Smooth muscle cell of the brain vasculature (primary cell): ENCODE measurements around the gene TNFAIP6.

Experiments used
- DNase-seq: peaks from one replicate; pipeline ENCODE4 v3.0.0-alpha.2; 2012; ENCODE audit warnings: low read depth, low spot score

TNFAIP6 gene

GRCh38 chr2:151359768-151360461, 2.5 kb downstream of the TNFAIP6 start:
- DNase-seq: no peak

DNA sequence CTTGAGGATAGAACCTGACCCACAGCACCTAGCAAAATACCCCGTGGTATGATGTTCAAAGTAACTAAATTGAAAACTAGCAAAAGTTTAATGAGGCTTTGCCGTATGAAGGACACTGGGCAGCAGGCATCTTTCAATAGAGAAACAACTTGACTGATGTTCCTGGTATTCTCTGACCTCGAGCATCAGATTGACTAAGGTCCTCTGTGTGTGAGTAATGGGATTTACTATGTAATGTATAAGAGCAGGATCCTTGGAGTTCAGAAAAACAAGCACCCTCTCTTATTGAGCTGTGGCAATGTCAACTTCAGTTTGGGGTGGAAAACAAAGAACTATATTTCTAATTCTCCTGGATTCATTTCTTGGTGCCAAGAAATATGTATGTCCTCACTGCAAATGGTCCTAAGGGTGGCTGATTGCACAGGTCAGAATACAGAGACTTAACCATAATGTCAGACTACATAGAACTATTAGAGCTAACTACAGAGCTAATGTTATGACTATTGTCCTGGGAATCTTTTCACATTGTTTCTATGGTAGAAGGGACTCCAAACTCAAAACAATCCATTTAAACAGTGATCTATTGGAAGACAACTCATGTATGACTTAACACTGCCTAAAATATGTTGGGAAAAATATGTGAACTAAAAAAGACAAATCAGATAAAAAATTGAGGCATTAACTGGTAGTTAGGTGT, 4.4 kb downstream of the TNFAIP6 start:
- DNase-seq: no peak

DNA sequence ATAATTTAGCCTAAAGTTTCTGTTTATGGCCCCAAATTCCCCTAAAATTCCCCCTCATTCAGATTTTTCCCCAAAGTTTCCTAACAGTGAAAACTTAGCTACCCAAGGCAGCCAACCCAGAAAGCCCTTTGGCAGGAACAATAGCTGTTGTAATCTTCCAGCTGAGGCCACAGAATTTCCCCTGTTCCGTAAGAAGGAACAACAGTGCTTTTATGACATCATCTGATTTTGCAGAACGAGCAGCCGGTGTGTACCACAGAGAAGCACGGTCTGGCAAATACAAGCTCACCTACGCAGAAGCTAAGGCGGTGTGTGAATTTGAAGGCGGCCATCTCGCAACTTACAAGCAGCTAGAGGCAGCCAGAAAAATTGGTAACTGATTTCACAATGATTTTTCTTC, 6.3 kb downstream of the TNFAIP6 start:
- no peak for DNase-seq

DNA sequence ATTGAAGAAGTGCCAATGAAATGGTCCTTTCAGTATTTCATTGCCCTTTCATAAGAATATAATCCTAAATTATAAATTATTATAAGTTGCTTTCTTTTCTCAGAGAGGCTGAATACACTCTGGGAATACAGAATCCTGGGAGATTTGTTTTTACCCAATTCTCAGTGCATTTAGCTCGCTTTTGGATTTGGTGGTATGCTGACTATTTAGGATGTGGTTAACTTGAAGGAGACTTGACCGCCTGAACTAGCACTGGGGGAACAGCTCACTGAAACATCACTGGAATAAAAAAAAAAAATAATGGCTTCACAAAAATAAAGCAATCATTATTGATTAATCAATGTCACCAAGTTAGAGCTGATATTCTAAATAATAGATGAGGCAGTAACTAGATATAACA, 10.2 kb downstream of the TNFAIP6 start:
- DNase-seq: no peak

- no peak for DNase-seq
Measured at GRCh38 chr2:151374436-151374835, 17.0 kb downstream of the TNFAIP6 start.

GRCh38 chr2:151379169-151379568, 21.8 kb downstream of the TNFAIP6 start:
- DNase-seq: no peak

DNA sequence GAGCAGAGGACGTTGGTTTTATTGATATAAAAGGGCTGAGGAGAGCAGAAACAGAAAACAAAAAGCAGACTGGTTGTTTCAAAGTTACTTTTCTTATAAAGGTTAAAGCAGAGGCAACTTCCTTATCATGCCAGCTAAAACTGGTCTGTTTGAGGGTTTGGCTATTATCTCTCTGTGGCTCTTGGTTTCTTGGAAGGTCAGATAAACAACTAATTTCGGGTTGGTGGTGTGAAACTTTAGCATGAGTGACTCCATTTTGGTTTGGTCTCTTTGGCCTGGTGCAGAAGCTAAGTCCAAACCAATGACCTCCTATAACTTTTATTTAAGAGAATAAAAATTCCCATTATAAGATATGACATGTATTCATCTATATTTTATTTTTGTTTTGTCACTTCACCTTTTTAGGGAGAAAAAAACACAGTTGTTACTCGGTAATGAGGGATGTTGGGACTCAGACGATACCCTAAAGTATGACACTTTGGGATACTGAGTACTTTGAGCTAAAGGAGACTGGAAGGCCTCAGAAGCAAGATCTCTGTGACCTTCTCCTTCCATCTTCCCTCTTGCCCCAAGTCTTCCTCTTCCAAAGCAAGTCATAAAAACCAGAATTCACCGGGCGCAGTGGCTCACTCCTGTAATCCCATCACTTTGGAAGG, 23.3 kb downstream of the TNFAIP6 start:
- no peak for DNase-seq

GRCh38 chr2:151381266-151381665, 23.9 kb downstream of the TNFAIP6 start:
- no peak for DNase-seq

- no peak for DNase-seq
Measured at GRCh38 chr2:151388011-151388410, 30.6 kb downstream of the TNFAIP6 start.

DNA sequence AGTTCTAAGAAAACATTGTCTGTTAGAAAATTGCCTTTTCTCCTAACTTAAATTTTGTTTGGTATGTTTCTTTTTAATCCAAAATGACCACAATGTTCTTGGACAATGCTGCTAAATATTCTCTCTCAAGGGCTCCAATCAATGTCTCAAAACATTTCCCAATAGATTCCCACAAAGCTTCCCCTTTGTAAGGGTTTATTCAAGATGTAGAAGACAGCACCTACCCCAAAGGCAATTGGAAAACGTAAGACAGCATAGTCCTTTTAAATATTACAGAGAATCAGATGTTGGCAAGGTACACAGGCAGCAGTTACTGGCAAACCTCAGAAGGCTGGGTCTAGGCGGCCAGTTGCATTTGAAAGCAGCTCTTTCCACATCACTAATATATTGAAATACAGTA, 34.0 kb downstream of the TNFAIP6 start:
- no peak for DNase-seq

DNA sequence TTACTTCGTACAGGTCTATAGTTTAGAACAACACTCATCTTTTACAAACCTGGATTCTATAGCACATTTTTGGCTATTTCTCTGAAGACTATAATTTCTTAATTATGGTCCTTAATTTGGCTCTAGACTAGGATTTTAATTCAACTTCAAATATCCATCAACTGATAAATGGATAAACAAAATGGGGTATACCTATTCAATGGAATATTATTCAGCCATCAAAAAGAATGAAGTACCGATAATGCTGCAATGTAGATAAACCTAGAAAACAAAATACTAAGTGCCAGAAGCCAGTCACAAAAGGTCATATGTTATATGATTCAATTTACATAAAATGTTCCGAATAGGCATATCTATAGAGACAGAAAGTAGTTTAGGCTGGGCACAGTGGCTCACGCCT, 37.1 kb downstream of the TNFAIP6 start:
- no peak for DNase-seq

DNA sequence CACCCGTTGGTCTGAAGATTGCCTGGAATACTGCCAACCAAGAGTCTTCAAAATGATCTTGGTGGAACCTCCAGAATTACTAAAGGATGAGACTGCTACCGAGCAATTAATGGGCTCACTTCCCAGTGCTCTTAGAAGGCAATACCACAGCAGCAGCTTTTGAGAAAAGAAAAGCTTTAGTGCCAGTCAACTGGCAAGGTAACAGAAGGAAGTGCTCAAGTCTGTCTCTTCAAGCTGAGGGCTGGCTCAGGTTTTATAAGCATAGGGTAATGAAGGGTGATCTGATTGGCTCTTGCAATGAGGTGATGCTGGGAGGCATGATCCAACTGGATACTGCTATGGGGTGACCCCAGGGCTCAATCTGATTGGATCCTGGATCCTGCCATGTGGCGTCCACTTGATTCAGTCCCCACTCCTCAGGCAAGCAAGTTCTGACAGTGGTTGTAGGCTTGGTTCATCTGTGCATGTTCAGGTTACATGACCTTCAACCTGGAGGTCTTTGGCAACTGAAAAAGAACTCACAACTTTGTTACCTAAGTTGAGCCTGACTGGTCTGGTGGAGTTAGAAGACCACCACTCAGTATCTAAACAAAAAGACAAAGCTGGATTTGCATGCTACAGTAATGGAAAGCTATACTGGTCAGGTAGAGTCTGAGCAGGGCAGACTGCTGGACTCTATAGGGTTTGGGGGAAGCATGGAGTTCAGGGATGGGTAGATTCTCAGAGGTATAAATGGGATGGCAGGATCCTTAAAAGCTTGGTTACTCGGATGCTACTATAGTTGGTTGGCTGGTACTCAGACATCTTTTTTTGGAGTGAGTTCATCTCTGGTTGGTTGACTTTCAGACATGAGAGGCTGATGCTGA, 38.4 kb downstream of the TNFAIP6 start:
- no peak for DNase-seq

- DNase-seq: no peak
Measured at GRCh38 chr2:151399981-151400380, 42.6 kb downstream of the TNFAIP6 start.

GRCh38 chr2:151401149-151401548, 43.8 kb downstream of the TNFAIP6 start:
- no peak for DNase-seq

DNA sequence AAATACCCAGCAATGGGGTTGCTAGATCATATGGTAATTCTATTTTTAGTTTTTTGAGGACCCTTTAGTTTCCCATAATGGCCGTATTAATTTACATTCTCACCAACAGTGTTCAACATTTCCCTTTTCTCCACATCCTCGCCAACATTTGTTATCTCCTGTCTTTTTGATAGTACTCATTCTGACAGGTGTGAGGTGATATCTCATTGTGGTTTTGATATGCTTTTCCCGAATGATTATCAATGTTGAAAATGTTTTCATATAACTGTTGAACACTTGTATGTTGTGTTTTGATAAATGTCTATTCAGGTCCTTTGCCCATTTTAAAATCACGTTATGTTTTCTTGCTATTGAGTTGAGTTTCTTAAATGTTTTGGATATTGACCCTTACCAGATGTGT, 46.5 kb downstream of the TNFAIP6 start:
- DNase-seq: no peak

DNA sequence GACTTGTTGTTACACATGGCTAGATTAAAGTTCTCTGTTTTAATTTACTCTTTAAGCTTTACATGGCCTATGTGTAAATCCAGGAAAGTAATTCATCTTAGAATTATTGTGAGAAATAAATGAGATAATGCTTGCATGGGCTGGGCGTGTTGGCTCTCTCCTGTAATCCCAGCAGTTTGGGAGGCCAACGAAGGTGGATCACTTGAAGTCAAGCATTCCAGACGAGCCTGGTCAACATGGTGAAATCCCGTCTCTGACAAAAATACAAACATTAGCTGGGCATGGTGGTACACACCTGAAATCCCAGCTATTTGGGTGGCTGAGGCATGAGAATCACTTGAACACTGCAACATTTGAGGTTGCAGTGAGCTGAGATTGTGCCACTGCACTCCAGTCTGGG, 48.0 kb downstream of the TNFAIP6 start:
- no peak for DNase-seq

- DNase-seq: no peak
Measured at GRCh38 chr2:151407281-151407680, 49.9 kb downstream of the TNFAIP6 start.

DNA sequence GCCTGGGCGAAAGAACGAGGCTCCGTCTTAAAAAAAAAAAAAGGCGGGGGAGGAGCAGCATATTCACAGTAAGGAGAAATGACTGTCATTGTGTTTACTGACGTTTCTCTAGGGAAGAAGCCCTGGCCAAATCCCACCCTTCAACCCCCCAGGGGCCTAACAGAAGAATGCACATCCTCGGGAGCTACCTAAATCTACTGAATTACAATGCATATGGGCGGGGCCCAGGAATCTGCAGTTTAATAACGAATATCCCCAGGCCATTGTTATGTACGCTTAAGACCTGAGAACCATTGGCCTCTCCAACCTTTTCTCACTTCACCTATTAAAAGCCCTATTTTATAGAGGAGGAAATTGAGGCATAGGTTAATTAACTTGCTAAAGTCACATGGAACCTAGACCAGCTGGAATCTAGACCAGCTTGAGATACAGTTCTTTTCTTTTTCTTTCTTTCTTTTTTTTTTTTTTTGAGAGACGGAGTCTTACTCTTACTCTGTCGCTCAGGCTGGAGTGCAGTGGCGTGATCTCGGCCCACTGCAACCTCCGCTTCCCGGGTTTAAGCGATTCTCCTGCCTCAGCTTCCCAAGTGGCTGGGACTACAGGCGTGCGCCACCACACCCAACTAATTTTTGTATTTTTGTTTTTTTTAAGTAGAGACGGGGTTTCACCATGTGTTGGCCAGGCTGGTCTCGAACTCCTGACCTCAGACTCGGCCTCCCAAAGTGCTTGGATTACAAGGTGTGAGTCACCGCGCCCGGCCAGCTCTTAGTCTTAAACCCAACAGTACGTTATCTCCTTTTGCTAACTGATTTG, 51.6 kb downstream of the TNFAIP6 start:
- no peak for DNase-seq

- peak; percentile 72 for DNase-seq
Measured at GRCh38 chr2:151409601-151410484, 52.5 kb downstream of the TNFAIP6 start, which contains the start of gene RIF1. Gene RIF1 (plus strand): TSS chr2:151409902. CDS start chr2:151410424, 522 bp downstream.

- DNase-seq: no peak
Measured at GRCh38 chr2:151410485-151410834, 53.1 kb downstream of the TNFAIP6 start.
